Activated T-cell treated with anti-CD3 and anti-CD28 coated beads, Interleukin-2, amount 50 U/mL, for 1 hour (primary cell): ENCODE results near the gene REC8.
"Not testable (repeated sequence)": the region's sequence is repeated elsewhere in the genome, so short reads cannot be mapped to it uniquely, and the experiment has no call there.

Experiments used
- DNase-seq: peaks from one replicate; pipeline ENCODE4 v3.0.0-alpha.2; 2020

REC8 gene

GRCh38 chr14:24185026-24185425 is 13.1 kb downstream of the REC8 start:
- DNase-seq, result no peak

DNA sequence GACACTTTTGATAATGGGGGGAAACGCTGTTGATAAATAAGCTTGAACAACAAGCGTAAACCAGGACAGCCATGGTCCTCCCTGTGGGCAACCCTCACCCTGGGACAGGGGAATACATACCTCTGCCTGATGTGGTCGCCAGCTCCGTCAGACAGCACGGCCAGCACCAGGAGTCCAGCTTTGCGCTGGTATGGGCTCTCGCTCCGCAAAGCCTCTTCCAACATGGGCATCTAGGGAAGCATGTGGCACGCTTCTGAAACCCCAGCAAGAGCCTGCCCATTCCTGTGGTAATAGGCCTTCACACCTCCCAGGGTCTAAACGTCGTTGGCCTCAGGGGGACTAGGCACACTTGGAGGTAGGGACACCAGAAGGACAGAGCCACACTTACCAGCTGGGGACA is 13.9 kb downstream of the REC8 start:
- DNase-seq, result no peak

GRCh38 chr14:24186831-24187538 is 15.1 kb downstream of the REC8 start:
- no peak for DNase-seq

- DNase-seq, result no peak
Measured at GRCh38 chr14:24187539-24187915, 15.6 kb downstream of the REC8 start.

- peak; percentile 89 for DNase-seq
Measured at GRCh38 chr14:24188251-24189058, 16.6 kb downstream of the REC8 start, which contains the start of gene IPO4. Gene IPO4 (minus strand): TSS chr14:24188816. CDS start chr14:24188787, 29 bp downstream.

- DNase-seq, result no peak
Measured at GRCh38 chr14:24189059-24189375, 17.1 kb downstream of the REC8 start.

- no peak for DNase-seq
Measured at GRCh38 chr14:24189460-24189859, 17.6 kb downstream of the REC8 start.

DNA sequence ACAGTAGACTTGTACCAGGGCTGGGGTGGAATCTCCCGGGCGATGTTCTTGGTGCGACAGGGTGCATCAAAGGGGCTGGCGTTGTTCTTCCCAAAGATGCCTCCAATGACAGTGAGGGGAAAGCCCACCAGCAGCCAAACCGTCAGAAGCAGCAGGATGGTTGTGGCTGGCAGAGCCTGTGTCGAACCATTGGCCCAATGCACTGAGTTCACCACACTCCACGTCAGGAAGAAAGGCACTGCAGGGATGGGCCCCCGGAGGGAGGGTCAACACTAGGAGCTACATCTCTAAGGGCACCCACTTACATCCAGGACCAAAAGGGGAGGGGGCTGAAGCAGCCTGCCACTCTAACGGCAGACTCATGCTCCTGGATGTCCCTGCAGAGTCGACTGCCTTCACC is 18.5 kb downstream of the REC8 start:
- no peak for DNase-seq

DNA sequence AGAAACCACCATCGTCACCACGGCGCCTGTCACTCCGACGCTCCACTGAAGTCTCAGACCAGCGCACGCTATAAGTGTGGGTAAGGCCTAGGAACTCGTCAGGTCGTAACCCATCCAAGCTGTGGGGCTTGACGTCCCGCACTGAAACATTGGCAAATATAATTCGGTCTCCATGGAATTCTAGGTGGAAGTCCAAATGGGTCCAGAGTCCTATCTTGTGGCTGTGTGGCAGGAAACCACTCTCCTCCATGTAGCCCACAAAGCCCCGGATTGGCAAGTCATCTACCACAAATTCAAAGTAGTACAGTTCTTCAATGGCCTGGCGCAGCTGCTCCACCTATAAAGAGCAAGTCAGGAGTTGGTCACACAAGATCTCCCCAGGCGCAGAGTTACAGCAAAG is 21.1 kb downstream of the REC8 start:
- DNase-seq, result no peak

DNA sequence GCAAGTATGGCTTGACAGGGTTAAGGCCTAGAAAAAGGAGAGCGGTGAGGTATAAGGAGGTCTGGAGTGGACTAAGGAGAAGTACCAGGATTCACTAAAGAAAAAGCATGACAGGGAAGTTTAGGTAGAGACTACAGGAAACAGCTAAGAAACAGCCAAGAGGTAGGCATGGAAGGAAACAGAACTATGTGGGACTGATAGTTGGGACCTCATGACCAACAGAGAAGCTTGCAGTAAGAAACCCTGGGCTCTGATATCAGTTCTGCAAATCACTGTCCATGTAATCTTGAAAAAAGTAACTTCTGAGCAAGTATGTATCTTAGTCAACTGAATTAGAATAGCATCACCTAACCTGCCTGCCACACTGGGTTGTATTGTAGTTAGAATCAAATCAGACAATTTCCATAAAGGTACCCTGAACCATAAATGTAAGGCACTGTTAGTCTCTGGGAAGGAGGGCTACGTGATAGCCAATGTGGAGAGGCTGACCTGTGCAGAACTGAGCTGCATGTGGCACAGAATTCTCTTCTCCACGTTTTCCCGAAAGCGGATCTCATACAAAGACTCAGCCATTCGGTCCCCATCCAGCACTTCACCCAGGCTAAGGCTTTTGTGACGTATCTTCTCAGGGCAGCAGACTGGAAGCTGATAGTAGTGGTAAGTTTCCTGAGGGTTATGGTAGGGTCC is 22.4 kb downstream of the REC8 start:
- no peak for DNase-seq

DNA sequence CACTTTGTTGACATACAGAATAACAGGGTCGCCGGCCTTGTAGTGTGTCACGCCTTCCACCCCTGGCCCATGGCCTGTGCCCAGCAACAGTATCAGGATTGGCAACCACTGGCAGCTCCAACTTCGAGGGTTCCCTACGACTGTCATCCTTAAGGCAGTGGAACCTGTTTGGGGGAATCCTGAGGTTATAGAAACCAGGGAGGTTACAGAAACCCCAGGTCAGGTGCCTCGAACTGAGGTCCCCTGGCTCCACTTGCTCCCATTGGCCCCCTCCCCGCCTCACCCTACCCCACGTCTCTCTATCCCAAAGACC is 22.9 kb downstream of the REC8 start:
- DNase-seq, result no peak

DNA sequence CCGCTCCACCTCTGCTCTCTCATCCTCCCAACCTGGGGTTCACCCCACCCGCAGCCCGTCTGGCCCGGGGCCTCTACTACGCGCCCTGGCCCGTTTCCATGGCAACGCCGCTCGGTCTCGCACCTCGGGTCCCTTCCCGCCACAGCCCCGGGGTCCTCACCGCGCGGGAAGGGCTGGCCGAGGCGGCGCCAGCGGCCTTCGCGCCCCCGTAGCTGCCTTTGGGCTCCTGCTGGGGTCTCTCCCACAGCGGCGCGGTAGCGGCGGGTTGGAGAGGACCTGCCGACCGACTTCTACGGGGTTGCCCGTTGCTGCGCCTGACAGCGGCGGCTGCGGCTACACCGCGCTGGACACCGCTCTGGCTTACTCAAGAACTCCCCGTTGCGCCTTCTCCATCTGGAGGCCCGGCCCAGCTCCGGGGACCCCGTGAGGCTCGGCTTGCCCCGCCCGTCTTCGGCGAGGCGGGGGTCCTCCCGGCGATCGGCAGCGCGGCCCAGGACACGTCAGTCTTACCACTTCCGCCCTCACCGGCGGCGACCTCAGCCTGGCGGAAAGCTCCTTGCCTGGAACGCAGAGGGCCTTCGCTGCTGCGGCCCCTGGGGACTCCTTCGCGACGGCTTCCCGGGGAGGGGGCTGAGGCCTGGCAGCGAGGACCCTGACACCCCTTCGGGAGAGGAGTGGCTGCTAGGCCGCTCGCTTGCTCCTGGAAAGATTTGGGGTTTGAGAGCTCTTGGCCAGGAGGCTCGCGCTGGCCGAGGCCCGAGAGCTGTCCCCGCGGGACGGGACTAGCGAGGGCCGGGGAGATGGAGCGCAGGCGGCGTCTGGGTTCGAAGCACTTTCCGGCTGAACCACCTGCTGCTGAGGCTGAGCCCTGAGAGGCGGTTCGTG is 23.5 kb downstream of the REC8 start, which contains the start of gene TM9SF1:
Gene TM9SF1, minus strand, starts transcription at position 256 of the 885 bp plus-strand sequence. CDS start 422 bp downstream, outside the sequence.
- DNase-seq, result peak; percentile 91

- no peak for DNase-seq
Measured at GRCh38 chr14:24196071-24197055, 24.5 kb downstream of the REC8 start.

DNA sequence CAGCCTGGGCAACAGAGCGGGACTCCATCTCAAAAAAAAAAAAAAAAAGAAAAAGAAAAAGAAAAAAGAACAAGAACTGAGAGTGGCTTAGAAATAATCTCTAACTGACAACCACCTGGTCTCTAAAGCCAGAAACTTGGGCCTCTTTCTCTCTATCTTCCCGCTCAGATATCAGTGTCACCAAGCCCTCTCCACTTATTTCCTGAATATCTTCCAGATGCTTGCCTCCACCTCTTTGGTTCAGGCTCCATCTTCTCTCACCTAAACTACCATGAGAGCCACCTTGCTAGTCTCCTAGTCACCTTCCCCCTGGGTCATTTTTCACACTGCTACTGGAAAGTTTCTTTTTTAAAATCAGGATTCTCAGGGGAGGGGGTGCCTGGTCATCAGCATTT is 25.2 kb downstream of the REC8 start:
- DNase-seq, result no peak

- no peak for DNase-seq
Measured at GRCh38 chr14:24198814-24199524, 27.1 kb downstream of the REC8 start.

GRCh38 chr14:24202538-24202937 is 30.7 kb downstream of the REC8 start:
- not testable (repeated sequence) for DNase-seq

GRCh38 chr14:24203249-24203886 is 31.5 kb downstream of the REC8 start:
- DNase-seq, result not testable (repeated sequence)

DNA sequence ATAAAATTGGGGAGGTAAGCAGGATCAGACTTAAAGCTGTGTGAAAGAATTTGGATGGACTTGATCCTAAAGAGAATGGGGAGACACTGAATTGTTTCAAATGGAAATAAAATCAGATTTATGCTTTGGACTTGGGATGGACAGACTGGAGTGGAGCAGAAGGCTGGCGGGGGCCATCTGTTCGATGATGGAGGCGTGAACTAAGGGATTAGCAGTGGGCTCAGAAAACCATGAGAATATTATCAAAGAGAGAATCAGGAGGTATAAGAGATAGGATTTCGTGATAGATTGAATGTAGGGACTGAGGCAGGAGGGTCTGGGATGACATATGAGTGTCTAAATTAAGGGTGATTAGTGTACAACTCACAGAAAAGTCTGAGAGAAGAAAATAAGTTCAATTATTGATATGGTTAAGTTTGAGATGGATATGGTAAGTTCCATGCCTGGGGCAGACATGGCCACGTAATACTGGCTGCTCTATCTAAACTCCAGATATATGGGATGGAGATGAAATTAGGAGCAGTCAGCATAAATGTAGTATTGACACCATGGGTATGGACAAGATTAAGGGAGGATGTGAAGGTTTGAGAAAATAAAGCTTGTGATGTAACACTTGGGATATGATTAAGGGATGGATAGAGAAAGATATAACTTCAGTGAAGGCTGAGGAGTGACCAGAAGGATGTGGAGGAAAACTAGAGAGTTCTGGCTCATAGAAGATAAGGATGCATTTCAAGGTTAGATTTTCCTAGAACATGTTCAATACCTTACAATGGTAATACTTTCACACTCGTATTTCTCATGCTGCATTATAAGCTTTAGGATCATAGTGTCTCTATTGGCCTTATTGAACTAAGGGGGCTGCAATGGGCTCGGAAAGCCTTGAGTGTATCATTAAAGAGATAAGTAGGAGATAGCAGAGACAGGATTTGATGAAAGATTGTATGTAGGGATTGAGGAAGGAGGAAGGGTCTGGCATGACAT is 32.6 kb downstream of the REC8 start:
- no peak for DNase-seq
